M059J (cell line): Measurements from ENCODE around the gene CYFIP2. TPM values are rescaled to one million over a fixed set of nuclear protein-coding genes. Genes with fewer than 3 reads are reported as not detected.
"Not testable (repeated sequence)": the region's sequence is repeated elsewhere in the genome, so short reads cannot be mapped to it uniquely, and the experiment has no call there.

ENCODE experiments used
- DNase-seq: peaks from one replicate; pipeline ENCODE4 v3.0.0-alpha.2; 2012; ENCODE audit warnings: low read depth
- total RNA-seq: library from RNA; depleted of rRNA; stranded (reverse); fragments of >200 nt; shearing (Covaris generic); gene quantifications from 2 replicates; pipeline ENCODE4 v1.2.3, GENCODE V29; 2014; rRNA removed

The CYFIP2 gene
- 0.39 and 0.57 TPM in 2 replicates for total RNA-seq

GRCh38 chr5:157265714-157266285, at the start of gene CYFIP2:
CYFIP2 (plus strand) TSS chr5:157266123; CDS start chr5:157285362, 19,239 bp downstream.
- DNase-seq = peak; percentile 11

GRCh38 chr5:157216391-157217142, 49.4 kb upstream of the CYFIP2 start:
- DNase-seq = no peak

- peak; percentile 12 for DNase-seq
Measured at GRCh38 chr5:157217289-157218024, 48.5 kb upstream of the CYFIP2 start.

- no peak for DNase-seq
Measured at GRCh38 chr5:157219491-157220271, 46.2 kb upstream of the CYFIP2 start.

- DNase-seq = no peak
Measured at GRCh38 chr5:157221959-157222358, 44.0 kb upstream of the CYFIP2 start.

- peak; percentile 51 for DNase-seq
Measured at GRCh38 chr5:157222506-157223230, 43.3 kb upstream of the CYFIP2 start.

GRCh38 chr5:157225469-157226422, 40.2 kb upstream of the CYFIP2 start:
- DNase-seq = no peak

- DNase-seq = no peak
Measured at GRCh38 chr5:157230610-157231009, 35.3 kb upstream of the CYFIP2 start.

- DNase-seq = no peak
Measured at GRCh38 chr5:157232706-157233105, 33.2 kb upstream of the CYFIP2 start.

GRCh38 chr5:157233515-157233914, 32.4 kb upstream of the CYFIP2 start:
- DNase-seq = no peak

GRCh38 chr5:157236423-157236822, 29.5 kb upstream of the CYFIP2 start:
- no peak for DNase-seq

GRCh38 chr5:157241483-157241882, 24.4 kb upstream of the CYFIP2 start:
- no peak for DNase-seq

- not testable (repeated sequence) for DNase-seq
Measured at GRCh38 chr5:157244704-157245103, 21.2 kb upstream of the CYFIP2 start.

- DNase-seq = peak; percentile 21
Measured at GRCh38 chr5:157245476-157245875, 20.4 kb upstream of the CYFIP2 start.

- no peak for DNase-seq
Measured at GRCh38 chr5:157245886-157246285, 20.0 kb upstream of the CYFIP2 start.

GRCh38 chr5:157247267-157247666, 18.7 kb upstream of the CYFIP2 start:
- no peak for DNase-seq

GRCh38 chr5:157248821-157249470, 17.0 kb upstream of the CYFIP2 start:
- DNase-seq = no peak

GRCh38 chr5:157252711-157253465, 13.0 kb upstream of the CYFIP2 start:
- DNase-seq = peak; percentile 13

GRCh38 chr5:157253547-157253946, 12.4 kb upstream of the CYFIP2 start:
- DNase-seq = peak; percentile 25
